ENCODE results near the gene UACA. TPM values are rescaled to one million over a fixed set of nuclear protein-coding genes. Genes with fewer than 3 reads are reported as not detected.
"Not testable (repeated sequence)": the region's sequence is repeated elsewhere in the genome, so short reads cannot be mapped to it uniquely, and the experiment has no call there.

UACA gene
- polyA plus RNA-seq, 1 donor (not counting 4 experiments of a cell fraction or from before 2014, with no cell fraction given), result 26.6 TPM

DNA sequence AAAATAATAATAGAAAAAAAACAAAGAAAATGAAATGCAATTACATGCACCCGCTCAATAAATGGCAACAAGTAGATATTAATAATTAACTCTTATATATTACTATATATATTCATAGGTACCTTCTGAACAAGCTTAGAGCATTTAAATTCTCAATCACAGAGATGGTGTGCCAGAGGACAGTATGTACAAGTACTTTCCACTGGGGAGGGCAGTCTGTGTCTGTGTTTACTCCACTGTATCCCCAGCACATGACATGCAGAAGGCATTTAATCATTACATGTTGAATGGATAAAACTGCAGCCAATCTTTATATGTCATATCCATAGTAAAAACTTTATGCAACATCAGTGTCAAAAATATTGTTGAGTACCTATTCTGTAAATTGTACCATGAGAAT is 97.8 kb downstream of the UACA start:
- Histone ChIP-seq H4K20me1 (ENCODE audit: control insufficient read depth, extremely low read depth, insufficient read depth, low read length) (no peaks in the 10 kb centered on the region), H3K4me2 (ENCODE audit: control insufficient read depth, extremely low read depth, insufficient read depth, low read depth, low read length) (no peak overlapping the region), H2AFZ (ENCODE audit: control insufficient read depth, low read length) (no peak overlapping the region), H3K9ac (ENCODE audit: control insufficient read depth, extremely low read depth, insufficient read depth, low read length) (no peak overlapping the region), H3K27ac (ENCODE audit: control insufficient read depth, insufficient read depth, low read length) (no peak overlapping the region), H3K36me3 (ENCODE audit: control insufficient read depth in 2 of 2, extremely low read depth in 1 of 2, insufficient read depth in 2 of 2, low read length in 2 of 2) (peaks cover 7 to 17% of the 10 kb centered on the region in 2 experiments), H3K9me3 (ENCODE audit: control insufficient read depth, low read depth, low read length) (no peaks in the 10 kb centered on the region), H3K9me1 (ENCODE audit: control insufficient read depth, extremely low read depth, insufficient read depth, low read length) (no peaks in the 10 kb centered on the region), H3K79me2 (ENCODE audit: control insufficient read depth, insufficient read depth, low read length) (no peaks in the 10 kb centered on the region), H3K4me3 (ENCODE audit: control insufficient read depth in 2 of 3, extremely low read depth in 1 of 3, insufficient read depth in 2 of 3, low read depth in 1 of 3, low read length in 3 of 3) (no peak overlapping the region), H3K27me3 (ENCODE audit: control insufficient read depth, extremely low read depth, insufficient read depth, low read length) (no peaks in the 10 kb centered on the region), H3K4me1 (ENCODE audit: control insufficient read depth, extremely low read depth, insufficient read depth, low read length) (no peaks in the 10 kb centered on the region)
- DNase-seq (ENCODE audit: low read depth, low spot score) (no peak), FAIRE-seq (no peak)
- no peak for TF ChIP-seq EZH2 (IDR thresholded peaks at IDR 0.05; ENCODE audit: low read length)
- TF ChIP-seq, protein P1, sequence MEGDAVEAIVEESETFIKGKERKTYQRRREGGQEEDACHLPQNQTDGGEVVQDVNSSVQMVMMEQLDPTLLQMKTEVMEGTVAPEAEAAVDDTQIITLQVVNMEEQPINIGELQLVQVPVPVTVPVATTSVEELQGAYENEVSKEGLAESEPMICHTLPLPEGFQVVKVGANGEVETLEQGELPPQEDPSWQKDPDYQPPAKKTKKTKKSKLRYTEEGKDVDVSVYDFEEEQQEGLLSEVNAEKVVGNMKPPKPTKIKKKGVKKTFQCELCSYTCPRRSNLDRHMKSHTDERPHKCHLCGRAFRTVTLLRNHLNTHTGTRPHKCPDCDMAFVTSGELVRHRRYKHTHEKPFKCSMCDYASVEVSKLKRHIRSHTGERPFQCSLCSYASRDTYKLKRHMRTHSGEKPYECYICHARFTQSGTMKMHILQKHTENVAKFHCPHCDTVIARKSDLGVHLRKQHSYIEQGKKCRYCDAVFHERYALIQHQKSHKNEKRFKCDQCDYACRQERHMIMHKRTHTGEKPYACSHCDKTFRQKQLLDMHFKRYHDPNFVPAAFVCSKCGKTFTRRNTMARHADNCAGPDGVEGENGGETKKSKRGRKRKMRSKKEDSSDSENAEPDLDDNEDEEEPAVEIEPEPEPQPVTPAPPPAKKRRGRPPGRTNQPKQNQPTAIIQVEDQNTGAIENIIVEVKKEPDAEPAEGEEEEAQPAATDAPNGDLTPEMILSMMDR (optimal IDR thresholded peaks at IDR 0.05 in 1 of 3, IDR thresholded peaks at IDR 0.05 in 1 of 3, conservative IDR thresholded peaks at IDR 0.05 in 1 of 3; ENCODE audit: extremely low read depth in 1 of 3, insufficient read depth in 2 of 3, low read length in 3 of 3), result no peak
- dilution Hi-C loops (cut with MboI; ENCODE audit: extremely low pct_ligation_motif_present, low sequenced_read_pairs), result no loop called here

DNA sequence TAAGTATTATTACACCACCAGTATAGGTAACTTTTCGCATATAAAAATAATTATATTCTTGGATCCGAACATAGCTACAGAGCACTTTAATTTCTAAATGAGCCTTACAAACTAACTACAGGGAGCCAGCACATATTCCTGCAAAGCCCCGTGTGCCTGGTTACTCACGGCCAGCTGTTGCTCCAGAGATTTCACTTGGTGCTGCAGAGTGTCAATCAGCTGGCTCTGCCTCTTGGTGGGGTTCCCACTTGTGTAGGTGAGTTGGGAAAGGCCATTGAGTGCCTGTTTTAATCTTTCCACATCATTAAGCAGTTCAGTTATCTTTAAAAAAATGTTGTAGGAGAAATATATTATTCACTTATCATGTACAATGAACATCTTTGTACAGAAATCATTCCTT is 98.9 kb downstream of the UACA start:
- H2AFZ ChIP-seq (ENCODE audit: control insufficient read depth, low read length), result no peak overlapping the region
- no peaks in the 10 kb centered on the region for H3K4me1 ChIP-seq (ENCODE audit: control insufficient read depth, extremely low read depth, insufficient read depth, low read length)
- no peaks in the 10 kb centered on the region for H3K27me3 ChIP-seq (ENCODE audit: control insufficient read depth, extremely low read depth, insufficient read depth, low read length)
- no peak overlapping the region for H3K4me3 ChIP-seq (ENCODE audit: control insufficient read depth in 2 of 3, extremely low read depth in 1 of 3, insufficient read depth in 2 of 3, low read depth in 1 of 3, low read length in 3 of 3)
- TF ChIP-seq EZH2 (IDR thresholded peaks at IDR 0.05; ENCODE audit: low read length), result no peak
- TF ChIP-seq, protein P1 (optimal IDR thresholded peaks at IDR 0.05 in 1 of 3, IDR thresholded peaks at IDR 0.05 in 1 of 3, conservative IDR thresholded peaks at IDR 0.05 in 1 of 3; ENCODE audit: extremely low read depth in 1 of 3, insufficient read depth in 2 of 3, low read length in 3 of 3), result no peak
- no peaks in the 10 kb centered on the region for H4K20me1 ChIP-seq (ENCODE audit: control insufficient read depth, extremely low read depth, insufficient read depth, low read length)
- H3K79me2 ChIP-seq (ENCODE audit: control insufficient read depth, insufficient read depth, low read length), result no peaks in the 10 kb centered on the region
- no peaks in the 10 kb centered on the region for H3K9me1 ChIP-seq (ENCODE audit: control insufficient read depth, extremely low read depth, insufficient read depth, low read length)
- dilution Hi-C loops (cut with MboI; ENCODE audit: extremely low pct_ligation_motif_present, low sequenced_read_pairs), result no loop called here
- H3K9me3 ChIP-seq (ENCODE audit: control insufficient read depth, low read depth, low read length), result no peaks in the 10 kb centered on the region
- H3K4me2 ChIP-seq (ENCODE audit: control insufficient read depth, extremely low read depth, insufficient read depth, low read depth, low read length), result no peak overlapping the region
- H3K9ac ChIP-seq (ENCODE audit: control insufficient read depth, extremely low read depth, insufficient read depth, low read length), result no peak overlapping the region
- DNase-seq (ENCODE audit: low read depth, low spot score) (no peak), FAIRE-seq (no peak)
- no peak overlapping the region for H3K27ac ChIP-seq (ENCODE audit: control insufficient read depth, insufficient read depth, low read length)
- H3K36me3 ChIP-seq (ENCODE audit: control insufficient read depth in 2 of 2, extremely low read depth in 1 of 2, insufficient read depth in 2 of 2, low read length in 2 of 2), result peaks cover 7 to 17% of the 10 kb centered on the region in 2 experiments

DNA sequence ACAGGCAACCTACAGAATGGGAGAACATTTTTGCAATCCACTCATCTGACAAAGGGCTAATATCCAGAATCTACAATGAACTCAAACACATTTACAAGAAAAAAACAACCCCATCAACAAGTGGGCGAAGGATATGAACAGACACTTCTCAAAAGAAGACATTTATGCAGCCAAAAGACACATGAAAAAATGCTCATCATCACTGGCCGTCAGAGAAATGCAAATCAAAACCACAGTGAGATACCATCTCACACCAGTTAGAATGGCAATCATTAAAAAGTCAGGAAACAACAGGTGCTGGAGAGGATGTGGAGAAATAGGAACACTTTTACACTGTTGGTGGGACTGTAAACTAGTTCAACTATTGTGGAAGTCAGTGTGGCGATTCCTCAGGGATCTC is 100.3 kb downstream of the UACA start:
- dilution Hi-C loops (cut with MboI; ENCODE audit: extremely low pct_ligation_motif_present, low sequenced_read_pairs); H3K9me3 ChIP-seq (ENCODE audit: control insufficient read depth, low read depth, low read length); FAIRE-seq; H3K79me2 ChIP-seq (ENCODE audit: control insufficient read depth, insufficient read depth, low read length); H3K4me3 ChIP-seq (ENCODE audit: control insufficient read depth in 2 of 3, extremely low read depth in 1 of 3, insufficient read depth in 2 of 3, low read depth in 1 of 3, low read length in 3 of 3); H3K9me1 ChIP-seq (ENCODE audit: control insufficient read depth, extremely low read depth, insufficient read depth, low read length); H4K20me1 ChIP-seq (ENCODE audit: control insufficient read depth, extremely low read depth, insufficient read depth, low read length); H2AFZ ChIP-seq (ENCODE audit: control insufficient read depth, low read length); H3K4me2 ChIP-seq (ENCODE audit: control insufficient read depth, extremely low read depth, insufficient read depth, low read depth, low read length); H3K9ac ChIP-seq (ENCODE audit: control insufficient read depth, extremely low read depth, insufficient read depth, low read length); H3K36me3 ChIP-seq (ENCODE audit: control insufficient read depth in 2 of 2, extremely low read depth in 1 of 2, insufficient read depth in 2 of 2, low read length in 2 of 2); H3K4me1 ChIP-seq (ENCODE audit: control insufficient read depth, extremely low read depth, insufficient read depth, low read length); DNase-seq (ENCODE audit: low read depth, low spot score); H3K27ac ChIP-seq (ENCODE audit: control insufficient read depth, insufficient read depth, low read length); H3K27me3 ChIP-seq (ENCODE audit: control insufficient read depth, extremely low read depth, insufficient read depth, low read length): not testable (repeated sequence)
